K562 (cell line): ENCODE results near the gene KRT76. TPM values are rescaled to one million over a fixed set of nuclear protein-coding genes. Genes with fewer than 3 reads are reported as not detected.

Experiments used
- ATAC-seq: fragments of 200-7000 bp; cut with Tn5 transposase; 3 replicates; pipeline ENCODE4 v1.9.1; 2020; ENCODE audit warnings: moderate library complexity
- BruUV-seq: library from RNA; stranded (reverse); fragments of 400-500 nt; replicated peaks from 2 replicates; lab custom pipeline; 2021; lab: Mats Ljungman, UMichigan
- CTCF ChIA-PET: fragments of 300-600 bp; formaldehyde crosslinking; extraction: SDS; loops from one replicate; lab custom pipeline; 2021; ENCODE audit warnings: low intra/inter-chr PET ratio; lab: Yijun Ruan, JAX
- POLR2A ChIA-PET: fragments of 300-600, 350-650 bp; sonication (Branson Sonifier 250); formaldehyde crosslinking; extraction: SDS; loops from one replicate; lab custom pipeline; 2021; ENCODE audit warnings: antibody characterized with exemption, inconsistent platforms; lab: Yijun Ruan, JAX
- DNase-seq, 4 experiments: peaks; one replicate each; pipeline versions ENCODE4 v3.0.0 to v3.0.0-alpha.2; 2011 to 2018; ENCODE audit warnings: low spot score in 3 of 4, mixed read lengths in 3 of 4; ENCODE audit errors: extremely low read depth in 1 of 4
- FAIRE-seq: peaks from 2 replicates; lab custom pipeline; 2011; peaks lifted over from hg19 to GRCh38; lab: Jason Lieb, UNC
- H2AFZ ChIP-seq: 2 replicates; pipeline ENCODE4 v1.6.0; 2011; ENCODE audit warnings: low read depth, low read length, control low read depth, inconsistent platforms
- H3K27ac ChIP-seq: fragments of 200-600 bp; 3 replicates; pipeline ENCODE4 v1.8.0; 2011; ENCODE audit warnings: low read depth, mild to moderate bottlenecking, control low read depth, inconsistent platforms, low read length, moderate library complexity, mixed read lengths; ENCODE audit errors: extremely low read depth
- H3K27me3 ChIP-seq, 2 experiments: fragments of 300-600 bp in 1 of 2; 2 replicates in 1 of 2; 3 replicates in 1 of 2; pipeline versions ENCODE4 v1.6.0 to v1.8.0; 2011; ENCODE audit warnings: inconsistent platforms in 2 of 2, low read length in 2 of 2, mild to moderate bottlenecking in 1 of 2, mixed read lengths in 1 of 2, moderate library complexity in 1 of 2; ENCODE audit not compliant: control insufficient read depth in 2 of 2, insufficient read depth in 2 of 2
- H3K36me3 ChIP-seq: fragments of 300-600 bp; 3 replicates; pipeline ENCODE4 v1.8.0; 2011; ENCODE audit warnings: mild to moderate bottlenecking, low read length, inconsistent platforms; ENCODE audit not compliant: control insufficient read depth, insufficient read depth
- H3K4me1 ChIP-seq, 2 experiments: fragments of 200-600 bp in 1 of 2; replicated peaks in 1 of 2; 2 replicates in 1 of 2; 3 replicates in 1 of 2; pipeline versions ENCODE4 v1.5.1 to v1.8.0; 2011; ENCODE audit warnings: inconsistent platforms in 2 of 2, low read length in 2 of 2, mild to moderate bottlenecking in 1 of 2, mixed read lengths in 1 of 2, moderate library complexity in 1 of 2; ENCODE audit not compliant: control insufficient read depth in 2 of 2, insufficient read depth in 2 of 2
- H3K4me2 ChIP-seq: 2 replicates; pipeline ENCODE4 v1.6.1; 2011; ENCODE audit warnings: low read length, control low read depth, inconsistent platforms, mixed read lengths; ENCODE audit not compliant: insufficient read depth
- H3K4me3 ChIP-seq: fragments of 200-600 bp; sonication (generic), shearing (Covaris generic); 2 replicates; pipeline ENCODE4 v1.5.1; 2016; ENCODE audit warnings: control low read depth, inconsistent platforms
- H3K79me2 ChIP-seq: fragments of 200-600 bp; 3 replicates; pipeline ENCODE4 v1.8.0; 2011; ENCODE audit warnings: low read length, inconsistent platforms; ENCODE audit not compliant: control insufficient read depth, insufficient read depth
- H3K9ac ChIP-seq, 2 experiments: 2 replicates each; pipeline versions ENCODE4 v1.6.0 to v1.6.1; 2011; ENCODE audit warnings: low read depth in 2 of 2, low read length in 2 of 2, control low read depth in 1 of 2, inconsistent platforms in 1 of 2, mild to moderate bottlenecking in 1 of 2, mixed read lengths in 1 of 2; ENCODE audit not compliant: insufficient read depth in 1 of 2
- H3K9me1 ChIP-seq: one replicate; pipeline ENCODE4 v1.6.0; 2011; ENCODE audit warnings: inconsistent platforms, mild to moderate bottlenecking, low read length, moderate library complexity; ENCODE audit not compliant: control insufficient read depth, insufficient read depth
- H3K9me3 ChIP-seq: replicated peaks from 2 replicates; pipeline ENCODE4 v1.5.1; 2011; ENCODE audit warnings: low read depth, low read length, inconsistent platforms; ENCODE audit not compliant: control insufficient read depth, insufficient read depth
- H4K20me1 ChIP-seq: replicated peaks from 2 replicates; pipeline ENCODE4 v1.6.1; 2011; ENCODE audit warnings: low read length, inconsistent platforms, mixed read lengths; ENCODE audit not compliant: control insufficient read depth, insufficient read depth
- RBM34 ChIP-seq: fragments of 200-400 bp; formaldehyde crosslinking; IDR thresholded peaks from 2 replicates; pipeline ENCODE4 v1.6.1; 2018; ENCODE audit warnings: low read length, borderline replicate concordance; ENCODE audit not compliant: insufficient read depth
- SMAD1 ChIP-seq: fragments of 150-350 bp; IDR thresholded peaks from 2 replicates; pipeline ENCODE4 v1.6.1; 2014; ENCODE audit warnings: low read length, low read depth; ENCODE audit not compliant: partially characterized antibody
- SMAD4 ChIP-seq: fragments of 250-450 bp; sonication (Bioruptor Pico); conservative IDR thresholded peaks from 2 replicates; pipeline ENCODE4 v1.8.0; 2021; ENCODE audit warnings: inconsistent platforms, mild to moderate bottlenecking, moderate library complexity
- ZNF764 ChIP-seq: fragments of 250-450 bp; sonication (Bioruptor Pico); IDR thresholded peaks from 2 replicates; pipeline ENCODE4 v1.4.0; 2020; ENCODE audit warnings: low read depth, mild to moderate bottlenecking, moderate library complexity
- ZNF780A ChIP-seq: fragments of 250-450 bp; sonication (Bioruptor Pico); IDR thresholded peaks from 2 replicates; pipeline ENCODE4 v1.5.0; 2021; ENCODE audit warnings: mild to moderate bottlenecking
- WGBS: fragments of 100-300 bp; shearing (Covaris generic); methylation state at CpG from one replicate; pipeline ENCODE4 v1.1.6; 2016; ENCODE audit warnings: low coverage, mixed read lengths; ENCODE audit not compliant: insufficient coverage; ENCODE audit errors: missing lambda C conversion rate; 5-methylcytosine and 5-hydroxymethylcytosine counted together
- in situ Hi-C: fragments of 300-500 bp; cut with MboI; formaldehyde crosslinking; loops from 4 replicates; pipeline ENCODE4 v1.15.0; 2018; ENCODE audit warnings: inconsistent platforms, mixed read lengths
- intact Hi-C: fragments of 100-400 bp; cut with micrococcal nuclease; formaldehyde crosslinking; loops from 2 replicates; pipeline ENCODE4 v1.14.2; 2022
- polyA plus RNA-seq, 8 experiments: library from polyadenylated mRNA; depleted of rRNA in 4 of 8; stranded (reverse) in 5 of 8; unstranded in 3 of 8; fragments of >200 nt; fragmentation: Nextera tagmentation in 2 of 8; fragmentation: Illumina TruSeq in 1 of 8; extraction: Ambion mirVana in 2 of 8; extraction: Trizol in 1 of 8; gene quantifications; 2 replicates each; pipeline versions ENCODE4 v1.2.1 to v1.2.3, GENCODE V29; 2011 to 2014; ENCODE audit warnings: inconsistent platforms in 1 of 8, missing spikeins in 1 of 8
- total RNA-seq, 7 experiments: library from RNA; depleted of rRNA in 6 of 7; stranded (reverse); fragments of >200 nt in 6 of 7; fragmentation: Illumina TruSeq in 2 of 7; extraction: Trizol in 2 of 7; gene quantifications; 2 replicates each; pipeline versions ENCODE4 v1.2.1 to v1.2.3, GENCODE V29; 2011 to 2021; ENCODE audit warnings: low replicate concordance in 1 of 7
- TF ChIP-seq, protein P1 (sequence below): fragments of 450-650 bp; IDR thresholded peaks from 2 replicates; pipeline ENCODE4 v1.6.1; 2016; ENCODE audit warnings: borderline replicate concordance

The KRT76 gene
- total and polyA plus RNA-seq, 9 of the 15 experiments (the other 6 are each of a cell fraction or from before 2014, with no cell fraction given), result not detected

DNA sequence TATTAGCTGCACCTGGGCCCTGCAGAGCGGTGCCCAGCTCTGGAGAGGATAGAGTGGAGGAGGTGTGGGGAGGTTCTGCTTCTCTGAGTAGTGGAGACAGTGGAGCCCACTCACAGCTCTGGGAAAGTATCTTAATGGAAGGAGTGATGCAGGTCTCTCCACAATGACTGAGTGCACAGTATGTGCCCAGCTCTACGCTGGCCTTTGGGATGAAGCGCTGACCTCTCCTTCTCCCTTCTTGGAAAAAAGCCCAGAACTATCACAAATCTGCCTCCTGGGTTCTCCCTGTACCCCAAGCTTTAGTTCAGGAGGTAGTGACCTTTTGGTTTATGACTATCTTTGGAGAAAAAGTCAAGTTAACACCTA is 19.3 kb upstream of the KRT76 start:
- no peaks in the 10 kb centered on the region for H3K9me1 ChIP-seq
- no peaks in the 10 kb centered on the region for H3K9me3 ChIP-seq
- H3K4me1 ChIP-seq, result peaks cover 28 to 37% of the 10 kb centered on the region in 2 experiments; a peak in 4 of 5 replicates
- in situ Hi-C loops (no loop called here), intact Hi-C loops (no loop called here)
- DNase-seq, result no peak
- ChIA-PET POLR2A (interaction anchor here (1.3 to 1.5 kb wide), 2 partner anchors 9 to 10 kb away, joined by 3 to 4 read pairs; no protein-coding TSS in a partner anchor), CTCF (no interaction called here)
- peak overlapping the region; percentile 14 to 22; a peak in 2 of 4 replicates for H3K9ac ChIP-seq
- no peak overlapping the region; the same call in 2 of the 3 replicates for H3K27ac ChIP-seq
- no peak overlapping the region for H3K4me2 ChIP-seq
- BruUV-seq, result no TSS peak
- H3K4me3 ChIP-seq, result no peak overlapping the region
- ATAC-seq, result no peak
- H3K36me3 ChIP-seq, result no peaks in the 10 kb centered on the region
- no peaks in the 10 kb centered on the region for H3K27me3 ChIP-seq
- no peaks in the 10 kb centered on the region for H4K20me1 ChIP-seq
- no peak for FAIRE-seq
- 64% methylated on average over 3 of the region's 3 CpGs for WGBS
- no peaks in the 10 kb centered on the region for H3K79me2 ChIP-seq
- H2AFZ ChIP-seq, result 0 out of 2 replicates have a peak overlapping the region, but pooled peaks have one; percentile 46
- TF ChIP-seq ZNF764, result no peak
- TF ChIP-seq SMAD1, result no peak
- TF ChIP-seq, protein P1, sequence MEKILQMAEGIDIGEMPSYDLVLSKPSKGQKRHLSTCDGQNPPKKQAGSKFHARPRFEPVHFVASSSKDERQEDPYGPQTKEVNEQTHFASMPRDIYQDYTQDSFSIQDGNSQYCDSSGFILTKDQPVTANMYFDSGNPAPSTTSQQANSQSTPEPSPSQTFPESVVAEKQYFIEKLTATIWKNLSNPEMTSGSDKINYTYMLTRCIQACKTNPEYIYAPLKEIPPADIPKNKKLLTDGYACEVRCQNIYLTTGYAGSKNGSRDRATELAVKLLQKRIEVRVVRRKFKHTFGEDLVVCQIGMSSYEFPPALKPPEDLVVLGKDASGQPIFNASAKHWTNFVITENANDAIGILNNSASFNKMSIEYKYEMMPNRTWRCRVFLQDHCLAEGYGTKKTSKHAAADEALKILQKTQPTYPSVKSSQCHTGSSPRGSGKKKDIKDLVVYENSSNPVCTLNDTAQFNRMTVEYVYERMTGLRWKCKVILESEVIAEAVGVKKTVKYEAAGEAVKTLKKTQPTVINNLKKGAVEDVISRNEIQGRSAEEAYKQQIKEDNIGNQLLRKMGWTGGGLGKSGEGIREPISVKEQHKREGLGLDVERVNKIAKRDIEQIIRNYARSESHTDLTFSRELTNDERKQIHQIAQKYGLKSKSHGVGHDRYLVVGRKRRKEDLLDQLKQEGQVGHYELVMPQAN, result no peak
- TF ChIP-seq SMAD4 (CRISPR knock-in tag), result no peak
- TF ChIP-seq RBM34, result no peak
- no peak for TF ChIP-seq ZNF780A (CRISPR knock-in tag)
- TF ChIP-seq, all 486 proteins: peak for 0
